Measurements from ENCODE around the gene RND2. TPM values are rescaled to one million over a fixed set of nuclear protein-coding genes. Genes with fewer than 3 reads are reported as not detected.

The RND2 gene
- total RNA-seq, 4 donors from 2014 or later = 2.7 to 3.2 (median 2.8) TPM

GRCh38 chr17:43031666-43032065, 6.6 kb downstream of the RND2 start:
- no peak overlapping the region for H3K27ac ChIP-seq (replicated peaks in 1 of 4)
- TF ChIP-seq POLR2AphosphoS5 (IDR thresholded peaks at IDR 0.05) (no peak), EP300 (IDR thresholded peaks at IDR 0.05) (no peak), CTCF (IDR thresholded peaks at IDR 0.05) (no peak), POLR2A (IDR thresholded peaks at IDR 0.05; ENCODE audit: low read depth) (no peak)
- H3K4me3 ChIP-seq = no peak overlapping the region
- no peaks in the 10 kb centered on the region for H3K36me3 ChIP-seq
- WGBS = 91% methylated on average over 3 of the region's 3 CpGs
- intact Hi-C loops (cut with DNase I) = no loop called here
- no peak for DNase-seq (ENCODE audit: extremely low spot score)
- no peaks in the 10 kb centered on the region for H3K4me1 ChIP-seq
- no peaks in the 10 kb centered on the region for H3K9me3 ChIP-seq
- no peaks in the 10 kb centered on the region for H3K27me3 ChIP-seq

- intact Hi-C loops (cut with DNase I) = no loop called here
- 52% methylated on average over 8 of the region's 12 CpGs for WGBS
- no peaks in the 10 kb centered on the region for H3K36me3 ChIP-seq
- TF ChIP-seq POLR2A (IDR thresholded peaks at IDR 0.05; ENCODE audit: low read depth) (no peak), POLR2AphosphoS5 (IDR thresholded peaks at IDR 0.05) (no peak), EP300 (IDR thresholded peaks at IDR 0.05) (no peak), CTCF (IDR thresholded peaks at IDR 0.05) (no peak)
- DNase-seq (ENCODE audit: extremely low spot score) = no peak
- no peaks in the 10 kb centered on the region for H3K27me3 ChIP-seq
- no peak overlapping the region for H3K27ac ChIP-seq (replicated peaks in 1 of 4)
- no peaks in the 10 kb centered on the region for H3K4me1 ChIP-seq
- H3K9me3 ChIP-seq = no peaks in the 10 kb centered on the region
- H3K4me3 ChIP-seq = no peak overlapping the region
Observed at GRCh38 chr17:43033948-43034881, 9.2 kb downstream of the RND2 start.

GRCh38 chr17:43034894-43035293, 9.9 kb downstream of the RND2 start:
- no peak for DNase-seq (ENCODE audit: extremely low spot score)
- H3K27ac ChIP-seq (replicated peaks in 1 of 4) = no peak overlapping the region
- H3K4me1 ChIP-seq = no peaks in the 10 kb centered on the region
- WGBS = 82% methylated on average over 3 of the region's 3 CpGs
- H3K4me3 ChIP-seq = no peak overlapping the region
- TF ChIP-seq EP300 (IDR thresholded peaks at IDR 0.05) (no peak), POLR2AphosphoS5 (IDR thresholded peaks at IDR 0.05) (no peak), POLR2A (IDR thresholded peaks at IDR 0.05; ENCODE audit: low read depth) (no peak), CTCF (IDR thresholded peaks at IDR 0.05) (no peak)
- H3K36me3 ChIP-seq = no peaks in the 10 kb centered on the region
- intact Hi-C loops (cut with DNase I) = no loop called here
- H3K9me3 ChIP-seq = no peaks in the 10 kb centered on the region
- no peaks in the 10 kb centered on the region for H3K27me3 ChIP-seq

GRCh38 chr17:43039646-43040045, 14.6 kb downstream of the RND2 start:
- Histone ChIP-seq H3K4me1 (no peaks in the 10 kb centered on the region), H3K27ac (replicated peaks in 1 of 4) (no peak overlapping the region), H3K36me3 (no peaks in the 10 kb centered on the region), H3K9me3 (no peaks in the 10 kb centered on the region), H3K4me3 (no peak overlapping the region), H3K27me3 (no peaks in the 10 kb centered on the region)
- WGBS = 85% methylated on average over 2 of the region's 2 CpGs
- no peak for DNase-seq (ENCODE audit: extremely low spot score)
- TF ChIP-seq CTCF (IDR thresholded peaks at IDR 0.05) = no peak
- TF ChIP-seq EP300 (IDR thresholded peaks at IDR 0.05) = no peak
- TF ChIP-seq POLR2A (IDR thresholded peaks at IDR 0.05; ENCODE audit: low read depth) = no peak
- no peak for TF ChIP-seq POLR2AphosphoS5 (IDR thresholded peaks at IDR 0.05)
- intact Hi-C loops (cut with DNase I) = no loop called here
